Measurements from ENCODE around the gene EIF3K. TPM values are rescaled to one million over a fixed set of nuclear protein-coding genes. Genes with fewer than 3 reads are reported as not detected.

EIF3K gene
- total RNA-seq, 1 donor from 2014 or later = 352 TPM

DNA sequence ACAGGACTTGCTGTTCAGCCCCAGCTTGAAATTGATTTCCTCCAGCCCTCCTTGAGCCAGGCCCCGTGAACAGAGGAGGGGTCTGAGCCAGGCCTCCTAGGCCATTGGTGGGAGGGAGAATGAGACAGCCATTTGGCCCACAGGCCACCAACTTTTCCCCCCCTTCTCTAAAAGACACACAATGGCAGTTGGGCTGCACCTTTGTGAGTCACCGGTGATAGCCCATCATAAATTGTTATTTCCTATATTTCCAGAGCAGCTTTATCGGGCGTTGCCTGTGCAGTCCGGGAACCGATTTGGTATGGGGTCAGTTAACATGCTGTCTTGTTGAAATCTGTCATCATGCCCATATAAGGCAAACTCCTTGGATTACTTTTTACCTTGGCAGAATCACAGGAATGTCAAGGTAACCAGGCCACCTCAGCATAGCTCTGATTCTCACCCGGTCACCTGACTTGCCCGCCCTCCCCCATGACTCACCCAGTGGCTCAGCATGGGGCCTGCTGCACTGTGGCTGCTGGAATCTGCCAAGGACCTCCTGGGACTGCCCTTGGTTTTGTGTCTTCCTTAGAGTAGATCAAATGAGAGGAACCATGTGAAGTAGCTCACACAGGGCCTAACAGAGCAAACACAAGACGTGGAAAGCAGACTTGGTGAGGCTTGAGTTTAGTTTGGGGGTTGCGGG, 64.5 kb downstream of the EIF3K start:
- intact Hi-C loops (cut with micrococcal nuclease) = no loop called here

DNA sequence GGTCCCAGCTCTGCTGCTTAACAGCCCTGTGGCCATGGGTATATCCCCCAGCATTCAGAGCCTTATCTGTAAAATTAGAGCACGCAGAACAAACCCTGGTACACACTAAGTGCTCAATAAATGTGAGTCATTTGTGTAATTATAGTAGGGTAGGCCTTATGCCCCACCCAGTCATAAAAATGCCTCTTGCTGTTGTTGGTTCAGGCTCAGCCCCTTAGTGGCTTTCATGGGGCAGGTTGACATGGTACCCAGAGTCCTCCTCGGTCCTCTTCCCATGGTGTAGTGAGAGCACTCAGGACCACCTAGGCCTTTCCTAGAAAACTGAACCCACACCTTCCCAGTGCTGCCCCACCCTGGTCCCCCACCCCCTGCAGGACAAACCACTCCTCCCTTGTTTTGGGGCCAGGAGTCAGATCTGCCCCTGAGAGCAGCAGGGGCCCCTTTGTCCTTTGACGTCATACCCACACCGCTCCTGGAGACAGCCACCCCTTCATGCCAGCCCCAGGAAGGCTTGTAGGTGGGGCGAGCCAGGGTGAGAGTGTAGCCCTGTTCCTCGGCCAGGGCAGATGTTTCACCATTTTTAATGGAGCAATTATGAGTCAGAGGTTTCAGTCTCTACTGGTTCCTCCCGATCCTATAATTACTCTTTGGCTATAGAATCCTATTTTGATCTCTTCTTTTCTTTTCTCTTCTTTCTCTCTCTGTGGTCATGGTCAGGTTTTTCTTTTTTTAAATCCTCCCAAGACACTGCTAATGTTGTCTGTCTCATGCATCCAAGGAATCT, 65.3 kb downstream of the EIF3K start:
- intact Hi-C loops (cut with micrococcal nuclease) = no loop called here

- intact Hi-C loops (cut with micrococcal nuclease) = no loop called here
These were observed 66.1 kb downstream of the EIF3K start for GRCh38 chr19:38684862-38685665.

- intact Hi-C loops (cut with micrococcal nuclease) = loop anchor here (2.0 kb wide), 1 partner anchor 49 kb away; no protein-coding TSS in a partner anchor
These were observed 66.9 kb downstream of the EIF3K start for GRCh38 chr19:38685666-38686529.

- intact Hi-C loops (cut with micrococcal nuclease) = loop anchor here (2.0 kb wide), 1 partner anchor 50 kb away; no protein-coding TSS in a partner anchor
These were observed 67.5 kb downstream of the EIF3K start for GRCh38 chr19:38686530-38686888.

Other genes starting within 250 kb of the EIF3K start
- 200 and 206 TPM in 2 replicates for gene PSMD8, start 244.6 kb upstream of the EIF3K start, total RNA-seq
- 0.11 TPM in 2 replicates for gene GGN, start 231.2 kb upstream of the EIF3K start, total RNA-seq
- gene SPRED3, start 230.5 kb upstream of the EIF3K start, total RNA-seq = 1.9 TPM in 2 replicates
- gene FAM98C, start 216.1 kb upstream of the EIF3K start, total RNA-seq = 31.4 and 32.3 TPM in 2 replicates
- 7.6 and 9.4 TPM in 2 replicates for gene RASGRP4, start 193.0 kb upstream of the EIF3K start, total RNA-seq
- gene RYR1, start 185.5 kb upstream of the EIF3K start, total RNA-seq = 2.4 and 4.4 TPM in 2 replicates
- 283 and 284 TPM in 2 replicates for gene MAP4K1, start 1.2 kb upstream of the EIF3K start, total RNA-seq
- 425 TPM in 2 replicates for gene ACTN4, start 28.5 kb downstream of the EIF3K start, total RNA-seq
- 4.4 and 5.3 TPM in 2 replicates for gene CAPN12, start 125.3 kb downstream of the EIF3K start, total RNA-seq
- gene LGALS7, start 154.3 kb downstream of the EIF3K start, total RNA-seq = not detected in 2 replicates
- gene LGALS7B, start 170.0 kb downstream of the EIF3K start, total RNA-seq = not detected in 2 replicates
- gene LGALS4, start 193.8 kb downstream of the EIF3K start, total RNA-seq = 1.7 and 2.0 TPM in 2 replicates
- 146 and 160 TPM in 2 replicates for gene ECH1, start 212.6 kb downstream of the EIF3K start, total RNA-seq
- gene HNRNPL, start 230.8 kb downstream of the EIF3K start, total RNA-seq = 572 and 574 TPM in 2 replicates

Measured in T-helper 2 cell treated with Interferon-gamma antibody and Interleukin-4, amounts not matched to agents 100 ng/mL and 5 ng/mL, for 36 hours (primary cell).